K562 (cell line): ENCODE results near the gene IZUMO4. TPM values are rescaled to one million over a fixed set of nuclear protein-coding genes. Genes with fewer than 3 reads are reported as not detected.
A peak's percentile ranks its signal among the peaks of the same experiment; 100 is the strongest.

ENCODE experiments used
- COPS2 ChIP-seq: fragments of 450-650 bp; conservative IDR thresholded peaks from 2 replicates; pipeline ENCODE4 v1.6.1; 2016; ENCODE audit warnings: mild to moderate bottlenecking, moderate library complexity
- DMBX1 ChIP-seq: fragments of 250-450 bp; sonication (Bioruptor Pico); IDR thresholded peaks from 2 replicates; pipeline ENCODE4 v1.8.0; 2022; ENCODE audit warnings: inconsistent platforms, mild to moderate bottlenecking, moderate library complexity, borderline replicate concordance
- ESRRB ChIP-seq: fragments of 250-450 bp; sonication (Bioruptor Pico); IDR thresholded peaks from 2 replicates; pipeline ENCODE4 v1.5.0; 2020; ENCODE audit warnings: mild to moderate bottlenecking, moderate library complexity, borderline replicate concordance
- FOXA3 ChIP-seq, 2 experiments: fragments of 450-650 bp in 1 of 2; sonication (generic) in 1 of 2; formaldehyde crosslinking; IDR thresholded peaks in 1 of 2; conservative IDR thresholded peaks in 1 of 2; 2 replicates each; pipeline versions ENCODE4 v1.4.0 to v1.8.0; 2020 to 2022; ENCODE audit warnings: mild to moderate bottlenecking in 2 of 2, missing genetic modification reagents in 1 of 2
- GATA2 ChIP-seq: sonication (generic); formaldehyde crosslinking; IDR thresholded peaks from 2 replicates; pipeline ENCODE4 v1.4.0; 2020; ENCODE audit warnings: mild to moderate bottlenecking, missing genetic modification reagents
- GATAD2B ChIP-seq: fragments of 450-650 bp; IDR thresholded peaks from 2 replicates; pipeline ENCODE4 v1.6.1; 2017; ENCODE audit warnings: mild to moderate bottlenecking, borderline replicate concordance
- GTF2A2 ChIP-seq: IDR thresholded peaks from 2 replicates; pipeline ENCODE4 v1.6.1; 2016; ENCODE audit warnings: mild to moderate bottlenecking, missing genetic modification characterization, missing compliant biosample characterization
- GTF2E2 ChIP-seq: fragments of 200-800 bp; sonication (Bioruptor generic); IDR thresholded peaks from 2 replicates; pipeline ENCODE4 v1.6.1; 2016; ENCODE audit warnings: missing genetic modification characterization, missing compliant biosample characterization
- HNRNPUL1 ChIP-seq: fragments of 200-400 bp; formaldehyde crosslinking; IDR thresholded peaks from 2 replicates; pipeline ENCODE4 v1.6.1; 2017; ENCODE audit warnings: low read length
- MTA3 ChIP-seq: fragments of 450-650 bp; formaldehyde crosslinking; IDR thresholded peaks from 2 replicates; pipeline ENCODE4 v1.6.1; 2017; ENCODE audit warnings: mild to moderate bottlenecking, borderline replicate concordance
- NCOA6 ChIP-seq: fragments of 450-650 bp; IDR thresholded peaks from 2 replicates; pipeline ENCODE4 v1.6.1; 2017; ENCODE audit warnings: mild to moderate bottlenecking
- THRAP3 ChIP-seq: fragments of 450-650 bp; IDR thresholded peaks from 2 replicates; pipeline ENCODE4 v1.6.1; 2016; ENCODE audit warnings: mild to moderate bottlenecking, inconsistent platforms, borderline replicate concordance
- TSC22D4 ChIP-seq: fragments of 450-650 bp; IDR thresholded peaks from 2 replicates; pipeline ENCODE4 v1.6.1; 2016; ENCODE audit warnings: missing genetic modification characterization, missing biosample characterization, control low read depth
- ZNF707 ChIP-seq: fragments of 250-450 bp; sonication (Bioruptor Pico); conservative IDR thresholded peaks from 2 replicates; pipeline ENCODE4 v1.8.0; 2022; ENCODE audit warnings: inconsistent platforms, mild to moderate bottlenecking, moderate library complexity
- ZNF76 ChIP-seq: fragments of 250-450 bp; sonication (Bioruptor Pico); IDR thresholded peaks from 2 replicates; pipeline ENCODE4 v1.4.0; 2020; ENCODE audit warnings: mild to moderate bottlenecking, moderate library complexity, borderline replicate concordance
- polyA plus RNA-seq, 8 experiments: library from polyadenylated mRNA; depleted of rRNA in 4 of 8; stranded (reverse) in 5 of 8; unstranded in 3 of 8; fragments of >200 nt; fragmentation: Nextera tagmentation in 2 of 8; fragmentation: Illumina TruSeq in 1 of 8; extraction: Ambion mirVana in 2 of 8; extraction: Trizol in 1 of 8; gene quantifications; 2 replicates each; pipeline versions ENCODE4 v1.2.1 to v1.2.3, GENCODE V29; 2011 to 2014; ENCODE audit warnings: inconsistent platforms in 1 of 8, missing spikeins in 1 of 8
- total RNA-seq, 7 experiments: library from RNA; depleted of rRNA in 6 of 7; stranded (reverse); fragments of >200 nt in 6 of 7; fragmentation: Illumina TruSeq in 2 of 7; extraction: Trizol in 2 of 7; gene quantifications; 2 replicates each; pipeline versions ENCODE4 v1.2.1 to v1.2.3, GENCODE V29; 2011 to 2021; ENCODE audit warnings: low replicate concordance in 1 of 7
- TF ChIP-seq, protein P1 (sequence below): fragments of 450-650 bp; IDR thresholded peaks from 2 replicates; pipeline ENCODE4 v1.7.0; 2016; ENCODE audit warnings: borderline replicate concordance
- TF ChIP-seq, protein P2 (sequence below): sonication (generic); formaldehyde crosslinking; IDR thresholded peaks from 2 replicates; pipeline ENCODE4 v1.8.0; 2022; ENCODE audit warnings: mild to moderate bottlenecking, low read depth, missing genetic modification reagents
- TF ChIP-seq, protein P3 (sequence below): sonication (generic); formaldehyde crosslinking; IDR thresholded peaks from 2 replicates; pipeline ENCODE4 v1.8.1; 2023; ENCODE audit warnings: mild to moderate bottlenecking, missing genetic modification reagents
- TF ChIP-seq, protein P4 (sequence below): fragments of 450-650 bp; conservative IDR thresholded peaks from 2 replicates; pipeline ENCODE4 v1.6.1; 2016; ENCODE audit warnings: missing genetic modification characterization, low read depth, mild to moderate bottlenecking, control low read depth, missing compliant biosample characterization
- TF ChIP-seq, protein P5 (sequence below): sonication (generic); formaldehyde crosslinking; IDR thresholded peaks from 2 replicates; pipeline ENCODE4 v1.8.0; 2022; ENCODE audit warnings: mild to moderate bottlenecking, missing genetic modification reagents

The IZUMO4 gene
- total and polyA plus RNA-seq, 9 of the 15 experiments (the other 6 are each of a cell fraction or from before 2014, with no cell fraction given), result 0.07 to 3.9 (median 1.2) TPM

DNA sequence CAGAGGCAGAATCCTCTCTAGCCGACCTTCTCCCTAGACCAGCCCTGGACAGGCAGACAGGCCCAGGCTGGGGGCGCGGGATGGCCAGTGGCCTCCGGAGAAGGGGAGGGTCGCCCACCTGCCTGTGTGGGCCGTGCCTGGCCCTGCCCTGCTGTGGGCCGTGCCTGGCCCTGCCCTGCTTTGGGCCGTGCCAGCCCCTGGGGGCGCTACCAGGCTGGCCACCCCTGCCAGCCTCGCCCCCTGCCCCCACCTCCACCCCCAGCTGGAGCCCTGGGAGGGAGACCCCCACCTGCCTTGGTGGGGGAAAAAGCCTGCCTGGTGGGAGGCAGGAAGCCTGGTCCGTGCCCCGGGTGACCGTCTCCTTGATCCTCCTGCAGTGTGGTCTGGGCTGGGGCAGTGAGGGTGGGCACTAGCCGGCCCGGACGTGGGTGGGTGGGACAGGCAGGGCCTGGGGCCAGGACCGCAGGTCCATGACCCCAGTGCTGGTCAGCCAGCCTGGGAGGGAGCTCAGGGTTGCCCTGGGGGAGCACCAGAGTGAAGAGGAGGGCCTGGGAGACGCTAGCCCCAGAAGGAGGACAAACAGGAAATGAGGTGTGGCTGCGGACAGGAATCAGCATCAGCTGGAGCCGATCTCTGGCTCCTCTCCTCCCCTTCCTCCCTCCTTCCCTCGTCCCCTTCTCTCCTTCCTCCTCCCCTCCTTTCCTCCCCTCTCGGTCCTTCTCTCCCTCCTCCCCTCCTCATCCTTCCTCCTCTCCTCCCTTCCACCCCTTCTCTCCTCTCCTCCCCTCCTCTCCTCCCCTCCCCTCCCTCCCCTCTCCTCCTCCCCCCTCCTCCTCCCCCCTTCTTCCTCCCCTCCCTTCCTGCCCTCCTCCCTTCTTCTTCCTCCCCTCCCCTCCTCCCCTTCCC lies 40.5 kb upstream of the IZUMO4 start (continued):
- TF ChIP-seq, protein P1, sequence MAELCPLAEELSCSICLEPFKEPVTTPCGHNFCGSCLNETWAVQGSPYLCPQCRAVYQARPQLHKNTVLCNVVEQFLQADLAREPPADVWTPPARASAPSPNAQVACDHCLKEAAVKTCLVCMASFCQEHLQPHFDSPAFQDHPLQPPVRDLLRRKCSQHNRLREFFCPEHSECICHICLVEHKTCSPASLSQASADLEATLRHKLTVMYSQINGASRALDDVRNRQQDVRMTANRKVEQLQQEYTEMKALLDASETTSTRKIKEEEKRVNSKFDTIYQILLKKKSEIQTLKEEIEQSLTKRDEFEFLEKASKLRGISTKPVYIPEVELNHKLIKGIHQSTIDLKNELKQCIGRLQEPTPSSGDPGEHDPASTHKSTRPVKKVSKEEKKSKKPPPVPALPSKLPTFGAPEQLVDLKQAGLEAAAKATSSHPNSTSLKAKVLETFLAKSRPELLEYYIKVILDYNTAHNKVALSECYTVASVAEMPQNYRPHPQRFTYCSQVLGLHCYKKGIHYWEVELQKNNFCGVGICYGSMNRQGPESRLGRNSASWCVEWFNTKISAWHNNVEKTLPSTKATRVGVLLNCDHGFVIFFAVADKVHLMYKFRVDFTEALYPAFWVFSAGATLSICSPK, result no peak
- TF ChIP-seq MTA3 (0 out of 2 replicates have a peak, but pooled peaks have one; percentile 12), THRAP3 (no peak), ZNF707 (CRISPR knock-in tag) (no peak), DMBX1 (CRISPR knock-in tag) (no peak), ZNF76 (no peak), COPS2 (no peak), TSC22D4 (no peak), NCOA6 (no peak), GATA2 (CRISPR knock-in tag) (no peak), GATAD2B (no peak; the same call in 1 of the 2 replicates), GTF2E2 (no peak), FOXA3 (CRISPR knock-in tag; conservative IDR thresholded peaks at IDR 0.05 in 1 of 2, IDR thresholded peaks at IDR 0.05 in 1 of 2) (no peak), ESRRB (CRISPR knock-in tag) (no peak), HNRNPUL1 (no peak), GTF2A2 (tag) (0 out of 2 replicates have a peak, but pooled peaks have one; percentile 25)
- TF ChIP-seq, protein P2, sequence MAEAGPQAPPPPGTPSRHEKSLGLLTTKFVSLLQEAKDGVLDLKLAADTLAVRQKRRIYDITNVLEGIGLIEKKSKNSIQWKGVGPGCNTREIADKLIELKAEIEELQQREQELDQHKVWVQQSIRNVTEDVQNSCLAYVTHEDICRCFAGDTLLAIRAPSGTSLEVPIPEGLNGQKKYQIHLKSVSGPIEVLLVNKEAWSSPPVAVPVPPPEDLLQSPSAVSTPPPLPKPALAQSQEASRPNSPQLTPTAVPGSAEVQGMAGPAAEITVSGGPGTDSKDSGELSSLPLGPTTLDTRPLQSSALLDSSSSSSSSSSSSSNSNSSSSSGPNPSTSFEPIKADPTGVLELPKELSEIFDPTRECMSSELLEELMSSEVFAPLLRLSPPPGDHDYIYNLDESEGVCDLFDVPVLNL (CRISPR knock-in tag), result no peak
- TF ChIP-seq, protein P3, sequence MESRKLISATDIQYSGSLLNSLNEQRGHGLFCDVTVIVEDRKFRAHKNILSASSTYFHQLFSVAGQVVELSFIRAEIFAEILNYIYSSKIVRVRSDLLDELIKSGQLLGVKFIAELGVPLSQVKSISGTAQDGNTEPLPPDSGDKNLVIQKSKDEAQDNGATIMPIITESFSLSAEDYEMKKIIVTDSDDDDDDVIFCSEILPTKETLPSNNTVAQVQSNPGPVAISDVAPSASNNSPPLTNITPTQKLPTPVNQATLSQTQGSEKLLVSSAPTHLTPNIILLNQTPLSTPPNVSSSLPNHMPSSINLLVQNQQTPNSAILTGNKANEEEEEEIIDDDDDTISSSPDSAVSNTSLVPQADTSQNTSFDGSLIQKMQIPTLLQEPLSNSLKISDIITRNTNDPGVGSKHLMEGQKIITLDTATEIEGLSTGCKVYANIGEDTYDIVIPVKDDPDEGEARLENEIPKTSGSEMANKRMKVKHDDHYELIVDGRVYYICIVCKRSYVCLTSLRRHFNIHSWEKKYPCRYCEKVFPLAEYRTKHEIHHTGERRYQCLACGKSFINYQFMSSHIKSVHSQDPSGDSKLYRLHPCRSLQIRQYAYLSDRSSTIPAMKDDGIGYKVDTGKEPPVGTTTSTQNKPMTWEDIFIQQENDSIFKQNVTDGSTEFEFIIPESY (CRISPR knock-in tag), result no peak
- TF ChIP-seq, protein P4, sequence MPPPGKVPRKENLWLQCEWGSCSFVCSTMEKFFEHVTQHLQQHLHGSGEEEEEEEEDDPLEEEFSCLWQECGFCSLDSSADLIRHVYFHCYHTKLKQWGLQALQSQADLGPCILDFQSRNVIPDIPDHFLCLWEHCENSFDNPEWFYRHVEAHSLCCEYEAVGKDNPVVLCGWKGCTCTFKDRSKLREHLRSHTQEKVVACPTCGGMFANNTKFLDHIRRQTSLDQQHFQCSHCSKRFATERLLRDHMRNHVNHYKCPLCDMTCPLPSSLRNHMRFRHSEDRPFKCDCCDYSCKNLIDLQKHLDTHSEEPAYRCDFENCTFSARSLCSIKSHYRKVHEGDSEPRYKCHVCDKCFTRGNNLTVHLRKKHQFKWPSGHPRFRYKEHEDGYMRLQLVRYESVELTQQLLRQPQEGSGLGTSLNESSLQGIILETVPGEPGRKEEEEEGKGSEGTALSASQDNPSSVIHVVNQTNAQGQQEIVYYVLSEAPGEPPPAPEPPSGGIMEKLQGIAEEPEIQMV (tag), result no peak
- TF ChIP-seq, protein P5, sequence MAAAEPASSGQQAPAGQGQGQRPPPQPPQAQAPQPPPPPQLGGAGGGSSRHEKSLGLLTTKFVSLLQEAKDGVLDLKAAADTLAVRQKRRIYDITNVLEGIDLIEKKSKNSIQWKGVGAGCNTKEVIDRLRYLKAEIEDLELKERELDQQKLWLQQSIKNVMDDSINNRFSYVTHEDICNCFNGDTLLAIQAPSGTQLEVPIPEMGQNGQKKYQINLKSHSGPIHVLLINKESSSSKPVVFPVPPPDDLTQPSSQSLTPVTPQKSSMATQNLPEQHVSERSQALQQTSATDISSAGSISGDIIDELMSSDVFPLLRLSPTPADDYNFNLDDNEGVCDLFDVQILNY (CRISPR knock-in tag), result no peak
